Measurements from ENCODE around the gene TEX2.
"Not testable (repeated sequence)": the region's sequence is repeated elsewhere in the genome, so short reads cannot be mapped to it uniquely, and the experiment has no call there.

Gene TEX2

DNA sequence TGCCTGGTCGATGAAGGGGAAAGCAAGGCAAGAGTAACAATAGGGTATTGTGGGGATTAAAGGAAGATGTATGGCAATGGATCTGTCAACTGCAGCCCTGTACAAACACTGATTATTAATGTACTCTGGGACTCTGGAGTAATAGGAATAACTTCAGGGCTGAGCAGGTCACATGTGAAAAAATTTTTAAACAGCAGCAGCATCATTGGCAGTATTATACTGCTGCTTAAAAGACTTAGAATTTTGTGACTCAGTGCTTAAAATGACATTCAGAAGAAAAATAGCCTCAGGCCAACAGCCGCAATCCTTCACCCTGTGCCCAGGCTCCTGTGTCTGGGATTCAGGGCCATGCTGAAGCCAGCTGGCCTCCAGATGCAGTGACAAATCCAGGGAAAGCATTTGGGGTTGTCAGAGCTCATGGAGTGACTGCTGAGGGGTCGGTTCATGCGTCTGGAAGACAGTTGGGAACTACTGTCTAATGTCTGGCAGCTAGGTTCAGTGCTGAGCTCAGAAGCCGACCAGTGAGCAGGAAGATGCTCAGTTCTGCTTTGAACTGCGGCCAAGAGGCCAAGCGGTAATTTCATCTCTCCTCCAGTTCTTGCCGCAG, 22.2 kb downstream of the TEX2 start:
- no peak for DNase-seq (ENCODE audit: extremely low read depth in 1 of 2, low read depth in 1 of 2)

DNA sequence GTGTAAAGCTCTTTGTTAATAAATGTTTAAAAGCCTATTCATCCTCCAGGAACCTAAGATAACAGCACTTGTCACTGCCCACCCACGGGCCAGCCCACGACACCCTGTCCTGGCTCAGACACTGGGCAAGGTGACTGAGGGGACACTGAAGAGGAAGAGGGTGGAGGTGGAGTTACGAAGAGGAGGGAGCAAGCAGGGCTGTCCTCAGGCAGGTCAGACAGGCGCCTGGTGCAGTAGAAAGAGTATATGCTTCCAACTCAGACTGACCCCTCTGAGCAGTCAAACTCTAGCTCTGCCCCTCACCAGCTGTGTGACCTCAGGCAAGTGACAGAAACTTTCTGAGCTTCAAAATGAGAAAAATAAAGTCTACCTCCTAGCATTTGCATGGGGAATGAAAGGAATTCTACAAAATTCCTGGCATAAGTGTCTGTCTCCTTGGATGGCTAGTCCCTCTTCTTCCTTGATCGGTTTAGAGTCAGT, 22.8 kb downstream of the TEX2 start:
- DNase-seq (ENCODE audit: extremely low read depth in 1 of 2, low read depth in 1 of 2) = no peak

DNA sequence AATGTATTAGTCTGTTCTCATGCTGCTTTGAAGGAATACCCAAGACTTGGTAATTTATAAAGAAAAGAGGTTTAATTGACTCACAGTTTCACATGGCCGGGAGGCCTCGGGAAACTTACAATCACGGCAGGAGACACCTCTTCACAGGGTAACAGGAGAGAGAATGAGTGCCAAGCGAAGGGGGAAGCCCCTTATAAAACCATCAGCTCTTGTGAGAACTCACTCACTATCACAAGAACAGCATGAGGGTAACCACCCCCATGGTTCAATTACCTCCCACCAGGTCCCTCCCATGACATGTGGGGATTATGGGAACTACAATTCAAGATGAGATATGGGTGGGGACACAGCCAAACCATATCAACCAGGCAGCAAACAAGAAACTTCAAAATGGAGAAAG, 24.6 kb downstream of the TEX2 start:
- DNase-seq (ENCODE audit: extremely low read depth in 1 of 2, low read depth in 1 of 2) = peak; percentile 24 to 47

DNA sequence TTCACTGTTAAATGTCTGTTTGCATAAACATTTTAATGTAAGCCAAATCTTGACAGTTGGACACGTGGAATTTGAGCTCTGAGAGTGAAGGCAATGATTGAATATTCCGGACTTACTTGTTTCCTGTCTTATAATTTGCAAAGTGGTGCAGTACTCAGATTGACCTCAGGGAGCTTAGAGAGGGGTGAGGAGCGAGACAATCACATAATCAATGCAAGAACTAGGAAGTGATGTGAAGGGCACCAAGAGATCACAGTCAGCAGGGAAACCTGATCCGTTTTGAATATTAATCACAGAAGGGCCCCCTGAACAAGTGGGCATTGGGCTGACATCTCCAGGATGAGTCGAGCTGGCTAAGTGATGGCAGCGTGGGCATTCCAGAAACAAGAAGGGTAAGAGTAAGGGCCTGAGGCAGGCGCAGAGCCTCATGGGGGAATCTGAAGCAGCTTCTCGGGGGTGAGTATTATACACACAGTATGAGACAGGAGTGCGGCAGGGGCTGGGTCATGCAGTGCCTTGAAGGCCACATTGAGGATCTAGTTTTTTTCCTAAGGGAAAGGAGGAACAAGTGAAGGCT, 26.1 kb downstream of the TEX2 start:
- DNase-seq (ENCODE audit: extremely low read depth in 1 of 2, low read depth in 1 of 2) = no peak

DNA sequence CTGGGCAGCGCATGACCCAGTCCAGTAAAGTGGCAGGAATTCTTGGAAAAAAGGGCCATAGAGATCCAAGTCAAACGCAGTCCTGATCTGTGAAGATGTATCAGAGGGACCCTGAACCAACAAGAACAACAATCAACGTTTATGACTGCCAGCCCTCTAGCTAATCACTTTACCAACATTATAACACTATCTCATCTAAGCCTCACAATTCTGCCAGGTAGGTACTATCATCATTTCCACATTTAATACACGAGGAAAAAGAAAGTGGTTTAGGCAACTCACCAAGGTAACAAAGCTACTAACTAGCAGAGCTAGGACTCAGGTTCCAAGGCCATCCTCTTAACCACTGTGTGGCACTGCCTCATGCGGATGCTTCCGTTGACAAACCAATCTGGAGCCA, 28.1 kb downstream of the TEX2 start:
- DNase-seq (ENCODE audit: extremely low read depth in 1 of 2, low read depth in 1 of 2) = no peak

DNA sequence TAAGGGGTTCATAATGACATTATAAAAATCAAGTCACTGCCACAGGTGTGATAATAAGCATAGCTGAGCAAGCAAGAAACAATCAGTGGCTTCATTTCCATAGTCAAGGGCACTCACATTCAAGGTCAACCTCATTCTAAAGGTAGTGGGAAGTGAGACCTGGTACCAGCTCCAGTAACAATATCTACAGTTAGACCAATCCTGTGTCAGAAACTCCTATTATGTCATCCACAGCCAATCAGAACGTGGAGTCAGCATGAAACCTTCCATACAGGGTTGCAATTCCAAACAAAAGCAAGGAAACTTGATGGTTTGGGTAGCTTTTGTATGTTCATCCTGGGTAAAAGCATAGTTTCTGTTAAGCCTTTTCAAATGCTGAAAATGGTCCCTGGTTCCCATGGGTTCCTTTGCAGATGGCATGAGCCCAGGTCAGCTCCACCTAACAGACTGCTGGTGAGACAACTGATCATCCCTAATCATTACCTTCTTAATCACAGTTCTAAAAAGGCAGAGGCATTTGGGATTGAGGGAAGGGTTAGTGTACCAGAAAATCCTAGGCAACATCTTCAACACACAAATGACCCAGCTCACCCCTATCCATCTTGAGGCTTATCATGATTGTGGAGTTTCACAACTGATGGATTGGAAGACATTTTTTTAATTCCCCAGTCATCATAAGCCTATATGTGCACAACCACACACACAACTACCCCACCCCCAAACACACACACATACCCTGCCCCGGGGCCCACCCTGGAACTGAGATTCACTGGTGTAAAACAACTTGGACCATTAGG, 30.4 kb downstream of the TEX2 start:
- no peak for DNase-seq (ENCODE audit: extremely low read depth in 1 of 2, low read depth in 1 of 2)

DNA sequence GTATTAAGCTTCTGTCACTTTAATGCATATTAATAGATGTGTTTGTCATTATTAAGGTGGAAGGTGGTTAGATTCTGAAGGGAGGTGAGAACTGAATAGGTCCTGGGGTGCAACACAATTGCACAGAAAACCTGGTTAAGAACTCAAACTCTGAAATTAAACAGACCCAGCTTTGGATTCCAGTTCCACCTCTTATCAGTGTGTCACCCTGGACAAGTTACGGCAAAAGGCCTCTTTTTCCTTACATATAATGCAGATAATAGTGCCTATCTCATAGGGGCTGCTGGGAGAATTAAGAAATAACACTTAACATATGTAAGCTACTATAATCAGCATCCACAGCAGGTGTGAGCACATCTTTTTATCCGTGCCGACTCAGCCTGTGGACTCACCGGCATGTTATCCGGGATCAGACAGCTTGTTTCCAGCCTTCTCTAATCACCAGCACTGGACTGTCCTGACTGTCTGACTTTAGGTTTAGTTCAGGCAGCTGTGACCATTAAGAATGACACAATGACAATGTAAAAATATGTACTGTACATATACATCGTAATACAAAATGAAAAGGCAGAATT, 31.4 kb downstream of the TEX2 start:
- DNase-seq (ENCODE audit: extremely low read depth in 1 of 2, low read depth in 1 of 2) = no peak

DNA sequence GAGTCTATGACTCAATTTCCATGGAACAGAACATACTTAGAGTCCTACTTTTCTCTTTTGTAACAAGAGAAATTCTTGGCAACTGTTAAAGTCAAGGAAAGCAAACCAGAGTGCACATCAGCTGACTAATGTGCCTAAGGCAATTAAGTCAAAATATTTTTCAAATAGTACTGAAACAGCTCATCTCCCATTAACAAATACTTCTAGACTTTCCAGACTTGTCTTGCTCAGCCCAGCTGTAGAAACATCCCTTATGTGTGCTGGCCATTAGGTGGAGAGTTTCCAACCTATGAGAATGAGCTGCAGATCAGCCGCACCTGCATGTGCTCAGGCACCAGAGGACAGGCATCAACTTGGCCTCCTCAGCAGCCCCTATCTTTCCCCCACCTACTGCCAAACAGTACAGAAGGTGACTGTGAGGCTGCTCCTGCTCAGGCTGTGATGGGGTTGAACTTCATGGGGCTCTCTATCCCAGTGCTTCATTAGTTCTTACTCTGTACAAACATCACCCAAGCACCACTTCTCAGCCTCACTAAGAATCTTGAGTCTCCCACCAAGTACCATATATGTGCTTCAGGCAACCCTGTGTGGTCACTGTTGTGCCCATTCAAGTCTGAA, 32.2 kb downstream of the TEX2 start:
- no peak for DNase-seq (ENCODE audit: extremely low read depth in 1 of 2, low read depth in 1 of 2)

DNA sequence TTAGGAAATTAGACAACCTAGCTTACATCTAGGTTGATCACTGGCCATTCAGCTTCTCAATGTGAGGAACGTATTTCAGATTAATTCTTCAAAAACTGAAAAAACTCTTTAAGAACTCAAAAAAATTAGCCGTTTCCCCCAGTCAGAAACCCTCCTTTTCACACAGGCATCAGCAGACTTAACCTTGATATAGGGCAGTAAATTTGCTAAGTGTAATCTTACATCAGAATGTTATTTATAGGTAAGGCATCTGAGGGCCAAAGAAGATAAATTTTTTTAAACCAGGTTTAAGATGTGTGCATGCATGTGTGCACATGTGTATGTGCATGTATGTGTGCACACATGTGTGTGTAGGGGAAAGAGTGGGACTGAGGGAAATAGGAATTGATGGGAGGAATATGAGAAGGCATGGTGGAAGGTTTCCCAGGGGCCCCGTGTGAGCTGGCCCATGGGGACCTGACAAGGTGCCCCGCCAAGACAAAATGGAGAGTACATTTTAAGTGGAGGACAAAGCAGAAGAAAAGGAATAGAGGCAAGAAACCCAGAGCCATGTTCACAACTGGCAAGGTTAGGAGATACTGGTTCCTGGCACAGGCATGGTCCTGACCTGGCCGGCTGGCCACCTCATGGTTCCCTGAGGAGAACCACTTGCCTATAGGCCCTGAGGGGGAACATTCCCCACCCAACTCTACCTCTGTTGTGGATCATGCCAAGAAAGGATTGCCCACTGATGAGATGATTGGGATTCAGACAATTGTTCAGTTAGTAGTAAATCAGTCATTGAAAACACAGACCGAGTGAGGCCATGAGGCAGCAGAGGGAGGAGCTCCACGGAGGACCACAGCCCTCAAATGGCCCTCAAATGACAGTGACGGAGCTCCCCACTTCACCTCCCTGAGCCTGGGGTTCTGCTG, 33.0 kb downstream of the TEX2 start:
- no peak for DNase-seq (ENCODE audit: extremely low read depth in 1 of 2, low read depth in 1 of 2)

DNA sequence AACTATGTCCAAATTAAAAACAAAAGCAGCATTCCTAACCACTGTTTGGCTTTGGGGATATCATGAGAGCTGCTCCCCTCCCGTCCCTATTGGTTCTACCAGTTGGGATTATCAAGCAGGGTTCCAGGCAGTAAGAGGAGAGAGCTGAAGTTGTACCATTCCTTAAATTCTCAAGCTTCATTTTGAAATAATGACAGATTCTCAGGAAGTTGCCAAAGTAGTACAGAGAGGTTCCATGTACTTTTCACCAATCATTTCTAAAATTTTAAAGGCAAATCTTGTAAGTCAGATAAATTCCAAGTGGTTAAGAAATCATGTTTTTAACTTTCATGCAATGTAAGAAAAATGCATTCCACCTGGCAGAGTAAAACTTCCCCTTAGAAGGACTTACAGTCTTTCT, 36.9 kb downstream of the TEX2 start:
- no peak for DNase-seq (ENCODE audit: extremely low read depth in 1 of 2, low read depth in 1 of 2)

DNA sequence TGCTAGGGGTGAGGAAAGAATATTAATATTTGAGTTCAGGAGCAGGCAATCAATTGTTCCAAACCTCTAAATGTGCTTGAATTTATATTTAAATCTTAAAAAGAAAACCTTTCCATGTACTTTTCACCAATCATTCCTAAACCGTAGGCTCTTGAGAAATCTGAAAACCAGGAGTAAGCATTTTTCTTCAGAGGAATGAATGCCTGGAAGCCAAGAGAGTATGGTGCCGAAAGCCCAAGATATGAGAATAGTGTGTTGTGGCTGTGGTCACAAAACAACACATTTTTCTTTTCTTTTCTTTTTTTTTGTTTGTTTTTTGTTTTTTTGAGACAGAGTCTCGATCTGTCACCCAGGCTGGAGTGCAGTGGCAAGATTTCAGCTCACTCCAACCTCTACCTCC, 37.6 kb downstream of the TEX2 start:
- DNase-seq (ENCODE audit: extremely low read depth in 1 of 2, low read depth in 1 of 2) = no peak

DNA sequence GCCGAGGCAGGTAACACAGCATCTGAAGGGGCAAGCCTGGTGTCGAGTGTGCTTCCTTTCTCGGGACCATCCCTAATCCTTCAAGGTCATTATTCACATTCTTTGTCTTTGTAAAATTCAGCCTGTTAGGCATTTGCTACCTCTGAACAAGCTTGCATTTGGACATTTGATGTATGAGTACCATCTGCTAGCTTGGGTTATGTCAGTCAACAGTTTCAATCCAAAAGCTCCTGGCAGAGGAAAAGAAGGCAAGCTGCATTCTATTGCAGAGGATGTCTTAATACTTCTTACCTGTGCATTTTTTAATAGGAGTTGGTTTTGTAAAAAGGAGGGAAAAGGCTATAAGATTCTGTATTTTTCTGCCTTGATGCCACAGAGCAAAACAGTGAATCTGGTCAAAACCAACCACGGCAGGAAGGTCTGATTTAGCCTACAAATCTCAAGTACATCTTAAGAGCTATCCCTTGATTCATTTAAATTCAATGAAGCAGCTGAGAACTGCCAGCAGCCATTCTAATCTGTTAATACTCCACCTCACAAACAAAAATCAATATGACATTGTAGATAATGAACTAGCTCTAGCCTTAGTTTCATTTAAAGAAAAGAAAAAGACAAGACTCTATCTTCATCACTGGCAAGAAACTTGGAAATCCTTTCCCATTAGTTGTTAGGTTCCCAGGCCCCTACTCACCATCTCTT, 39.0 kb downstream of the TEX2 start:
- DNase-seq (ENCODE audit: extremely low read depth in 1 of 2, low read depth in 1 of 2) = no peak

DNA sequence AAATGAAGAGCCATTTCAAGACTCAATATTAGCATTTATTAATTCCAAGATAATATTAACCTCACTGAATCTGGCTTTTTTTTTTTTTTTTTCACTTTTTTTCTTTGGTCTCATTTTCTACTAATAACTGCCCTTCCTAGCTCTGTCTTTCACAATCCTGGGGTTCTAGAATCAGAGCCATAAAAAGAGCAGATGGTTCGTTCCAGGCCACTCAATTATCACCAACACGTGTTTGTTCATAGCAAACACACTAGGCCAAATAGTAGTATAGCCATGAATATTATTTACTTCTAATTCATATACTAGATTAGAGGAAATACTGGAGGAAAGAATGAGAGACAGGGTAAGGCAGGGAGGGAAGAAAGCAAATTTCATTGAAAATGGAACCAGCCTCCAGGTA, 39.8 kb downstream of the TEX2 start:
- no peak for DNase-seq (ENCODE audit: extremely low read depth in 1 of 2, low read depth in 1 of 2)

DNA sequence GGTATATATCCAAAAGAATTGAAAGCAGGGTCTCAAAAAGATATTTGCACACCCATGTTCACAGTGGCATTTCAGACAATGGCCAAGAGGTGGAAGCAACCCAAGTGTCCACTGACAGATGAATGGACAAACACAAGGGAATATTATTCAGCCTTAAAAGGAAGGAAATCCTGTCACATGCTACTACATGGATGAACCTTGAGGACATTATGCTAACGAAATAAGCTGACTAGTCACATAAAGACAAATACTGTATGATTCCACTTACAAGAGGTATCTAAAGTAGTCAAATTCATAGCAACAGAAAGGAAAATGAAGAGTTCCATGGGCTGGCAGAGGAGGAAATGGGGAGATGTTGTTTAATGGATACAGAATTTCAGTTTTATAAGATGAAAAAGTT, 41.4 kb downstream of the TEX2 start:
- DNase-seq (ENCODE audit: extremely low read depth in 1 of 2, low read depth in 1 of 2) = no peak

DNA sequence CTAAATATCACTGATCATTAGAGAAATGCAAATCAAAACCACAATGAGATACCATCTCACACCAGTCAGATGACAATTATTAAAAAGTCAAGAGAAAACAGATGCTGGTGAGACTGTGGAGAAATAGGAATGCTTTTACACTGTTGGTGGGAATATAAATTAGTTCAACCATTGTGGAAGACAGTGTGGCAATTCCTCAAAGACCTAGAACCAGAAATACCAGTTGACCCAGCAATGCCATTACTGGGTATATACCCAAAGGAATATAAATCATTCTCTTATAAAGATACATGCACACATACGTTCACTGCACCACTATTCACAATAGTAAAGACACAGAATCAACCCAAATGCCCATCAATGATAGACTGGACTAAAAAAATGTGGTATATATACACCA, 42.5 kb downstream of the TEX2 start:
- DNase-seq (ENCODE audit: extremely low read depth in 1 of 2, low read depth in 1 of 2) = not testable (repeated sequence)

DNA sequence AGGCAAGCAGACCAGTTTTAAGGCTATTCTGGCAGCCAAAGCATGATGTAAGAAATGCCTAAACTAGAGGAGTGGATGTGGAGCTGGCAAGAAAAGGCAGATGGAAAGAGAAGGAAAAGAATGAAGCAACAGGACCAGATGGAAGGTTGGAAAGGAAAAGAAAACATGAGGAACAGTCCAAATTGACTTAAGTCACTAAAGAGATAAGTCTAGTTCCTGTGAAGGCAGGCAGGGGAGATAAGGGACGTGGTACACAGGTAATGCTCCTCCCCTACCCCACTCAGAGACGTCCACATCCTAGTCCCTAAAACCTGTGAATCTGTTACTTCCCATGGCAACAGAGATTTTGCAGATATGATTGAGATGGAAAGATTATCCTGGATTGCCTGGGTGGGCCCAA, 43.5 kb downstream of the TEX2 start:
- DNase-seq (ENCODE audit: extremely low read depth in 1 of 2, low read depth in 1 of 2) = no peak

DNA sequence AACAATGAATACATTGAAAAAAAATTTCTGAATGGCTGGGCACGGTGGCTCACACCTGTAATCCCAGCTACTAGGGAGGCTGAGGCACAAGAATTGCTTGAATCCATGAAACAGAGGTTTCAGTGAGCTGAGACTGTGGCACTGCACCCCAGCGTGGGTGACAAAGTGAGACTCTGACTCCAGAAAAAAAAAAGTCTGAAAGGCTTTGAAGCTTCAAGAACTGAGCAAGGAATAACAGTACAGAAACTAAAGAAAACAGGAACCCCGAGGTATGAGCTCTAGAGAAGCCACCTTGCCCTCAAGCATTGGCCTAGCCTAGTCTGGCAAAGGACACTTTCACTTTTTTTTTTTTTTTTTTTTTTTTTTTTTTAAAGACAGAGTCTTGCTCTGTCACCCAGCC, 45.0 kb downstream of the TEX2 start:
- DNase-seq (ENCODE audit: extremely low read depth in 1 of 2, low read depth in 1 of 2) = peak in 1 of 2 donors; percentile 20

DNA sequence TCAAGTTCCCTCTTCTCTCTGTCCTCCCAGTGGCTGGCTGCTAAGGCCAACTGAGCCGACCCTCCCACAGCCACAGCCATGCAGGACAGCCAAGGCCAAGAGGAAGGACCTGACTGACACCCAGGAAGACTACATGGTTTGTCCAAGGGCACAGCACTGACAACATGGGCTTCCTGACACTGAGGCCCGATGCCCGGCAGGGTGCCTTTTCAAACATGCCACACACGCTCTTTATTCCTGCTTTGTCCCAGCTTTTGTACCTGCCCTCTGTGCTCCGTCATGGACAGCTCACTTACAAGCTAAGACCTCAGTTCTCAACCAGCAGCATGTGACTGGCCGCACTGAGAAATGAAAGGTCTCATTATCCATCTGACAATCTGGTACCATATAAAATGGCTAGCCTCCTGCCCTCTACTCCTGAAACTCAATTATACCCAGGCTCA, 45.8 kb downstream of the TEX2 start:
- DNase-seq (ENCODE audit: extremely low read depth in 1 of 2, low read depth in 1 of 2) = no peak

DNA sequence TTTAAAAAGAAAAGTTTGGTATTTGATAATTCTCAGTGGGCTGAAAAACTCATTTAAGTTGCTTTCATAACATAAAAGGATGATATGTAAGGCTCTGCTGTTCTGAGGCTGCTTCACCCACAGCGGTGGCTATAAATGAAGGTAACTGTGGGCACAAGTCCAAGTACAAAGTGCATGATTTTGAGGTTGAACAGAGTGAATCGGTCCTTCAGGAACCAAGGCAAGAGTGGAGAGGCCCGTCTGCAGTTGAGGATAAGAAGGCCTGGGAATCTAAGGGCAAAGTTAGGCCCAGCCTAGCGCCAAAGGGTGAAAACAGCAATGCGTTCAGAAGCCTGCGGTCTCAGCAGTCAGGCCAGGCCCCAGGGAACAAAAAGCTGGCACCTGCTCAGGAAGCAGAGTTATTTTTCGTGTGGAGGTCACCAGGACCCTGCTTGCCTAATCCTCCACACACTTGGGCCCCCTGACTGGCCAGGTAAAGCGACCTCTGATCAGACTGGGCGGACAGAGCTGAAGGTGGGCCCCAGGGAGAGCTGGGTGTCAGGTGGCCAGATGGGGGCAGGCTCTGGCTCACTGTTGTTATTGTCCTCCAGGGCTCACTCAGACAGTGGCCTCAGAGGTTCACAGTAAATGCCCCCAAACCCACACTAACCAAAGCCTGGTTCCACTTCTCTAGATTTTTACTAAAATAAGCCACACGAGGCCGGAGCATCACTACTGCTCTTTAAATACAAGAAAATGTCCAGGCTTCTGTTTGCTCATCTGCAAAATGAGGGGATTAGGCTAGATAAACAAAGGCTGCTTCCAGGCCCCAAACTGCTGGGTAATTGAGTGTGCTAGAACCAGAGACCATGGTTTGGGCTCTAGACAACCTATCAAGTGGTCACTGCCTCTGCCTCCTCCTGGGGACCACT, 46.5 kb downstream of the TEX2 start:
- DNase-seq (ENCODE audit: extremely low read depth in 1 of 2, low read depth in 1 of 2) = no peak

All from stimulated activated CD8-positive, alpha-beta memory T cell treated with anti-CD3 and anti-CD28 coated beads, Interleukin-7, amount 100 ng/mL, for 48 hours (primary cell).